ENCODE data around the gene STX5. TPM values are rescaled to one million over a fixed set of nuclear protein-coding genes. Genes with fewer than 3 reads are reported as not detected.
"Not testable (repeated sequence)": the region's sequence is repeated elsewhere in the genome, so short reads cannot be mapped to it uniquely, and the experiment has no call there.

STX5 gene
- total RNA-seq, 1 donor from 2014 or later: 39.9 TPM

- H3K4me1 Mint-ChIP-seq (ENCODE audit: low read depth): peaks cover 39% of the 10 kb centered on the region
- H3K27me3 Mint-ChIP-seq (ENCODE audit: insufficient read depth): peaks cover 5% of the 10 kb centered on the region
- intact Hi-C loops (cut with micrococcal nuclease): no loop called here
- H3K27ac Mint-ChIP-seq: peak overlapping the region; percentile 83
- peaks cover 49% of the 10 kb centered on the region for H3K36me3 Mint-ChIP-seq (ENCODE audit: low read depth)
- peak overlapping the region; percentile 98 for H3K4me3 Mint-ChIP-seq
- no peak for DNase-seq (ENCODE audit: low spot score)
- no peaks in the 10 kb centered on the region for H3K9me3 Mint-ChIP-seq
Measured at GRCh38 chr11:62851807-62852522, 20.1 kb upstream of the STX5 start.

- Mint-ChIP-seq H3K4me3 (peak overlapping the region; percentile 98), H3K27me3 (ENCODE audit: insufficient read depth) (peaks cover 5% of the 10 kb centered on the region), H3K9me3 (no peaks in the 10 kb centered on the region), H3K27ac (peak overlapping the region; percentile 83), H3K4me1 (ENCODE audit: low read depth) (peaks cover 34% of the 10 kb centered on the region), H3K36me3 (ENCODE audit: low read depth) (peaks cover 49% of the 10 kb centered on the region)
- DNase-seq (ENCODE audit: low spot score): no peak
- intact Hi-C loops (cut with micrococcal nuclease): no loop called here
Measured at GRCh38 chr11:62850911-62851806, 19.3 kb upstream of the STX5 start.

- H3K27me3 Mint-ChIP-seq (ENCODE audit: insufficient read depth): no peaks in the 10 kb centered on the region
- no peak overlapping the region for H3K27ac Mint-ChIP-seq
- H3K4me3 Mint-ChIP-seq: no peak overlapping the region
- no peaks in the 10 kb centered on the region for H3K9me3 Mint-ChIP-seq
- H3K4me1 Mint-ChIP-seq (ENCODE audit: low read depth): peaks cover 14% of the 10 kb centered on the region
- peaks cover 20% of the 10 kb centered on the region for H3K36me3 Mint-ChIP-seq (ENCODE audit: low read depth)
- intact Hi-C loops (cut with micrococcal nuclease): no loop called here
- DNase-seq (ENCODE audit: low spot score): no peak
Measured at GRCh38 chr11:62847767-62848314, 16.0 kb upstream of the STX5 start.

GRCh38 chr11:62846177-62846576 is 14.3 kb upstream of the STX5 start:
- no peak overlapping the region for H3K27ac Mint-ChIP-seq
- no peaks in the 10 kb centered on the region for H3K27me3 Mint-ChIP-seq (ENCODE audit: insufficient read depth)
- H3K9me3 Mint-ChIP-seq: no peaks in the 10 kb centered on the region
- H3K4me3 Mint-ChIP-seq: no peak overlapping the region
- H3K36me3 Mint-ChIP-seq (ENCODE audit: low read depth): peaks cover 5% of the 10 kb centered on the region
- no peaks in the 10 kb centered on the region for H3K4me1 Mint-ChIP-seq (ENCODE audit: low read depth)
- DNase-seq (ENCODE audit: low spot score): no peak
- intact Hi-C loops (cut with micrococcal nuclease): no loop called here

GRCh38 chr11:62844154-62844553 is 12.3 kb upstream of the STX5 start:
- H3K36me3 Mint-ChIP-seq (ENCODE audit: low read depth): peaks cover 4% of the 10 kb centered on the region
- H3K9me3 Mint-ChIP-seq: no peaks in the 10 kb centered on the region
- H3K27ac Mint-ChIP-seq: no peak overlapping the region
- no peaks in the 10 kb centered on the region for H3K27me3 Mint-ChIP-seq (ENCODE audit: insufficient read depth)
- no peak for DNase-seq (ENCODE audit: low spot score)
- H3K4me3 Mint-ChIP-seq: no peak overlapping the region
- intact Hi-C loops (cut with micrococcal nuclease): loop anchor here (5.0 kb wide), 2 partner anchors 222 to 1017 kb away; partner anchors contain the start of genes B3GAT3 and FADS2
- H3K4me1 Mint-ChIP-seq (ENCODE audit: low read depth): peaks cover 14% of the 10 kb centered on the region

GRCh38 chr11:62843466-62843865 is 11.6 kb upstream of the STX5 start:
- no peaks in the 10 kb centered on the region for H3K9me3 Mint-ChIP-seq
- intact Hi-C loops (cut with micrococcal nuclease): loop anchor here (5.0 kb wide), 2 partner anchors 221 to 1016 kb away; partner anchors contain the start of genes B3GAT3 and FADS2
- no peaks in the 10 kb centered on the region for H3K27me3 Mint-ChIP-seq (ENCODE audit: insufficient read depth)
- peaks cover 14% of the 10 kb centered on the region for H3K4me1 Mint-ChIP-seq (ENCODE audit: low read depth)
- no peak overlapping the region for H3K27ac Mint-ChIP-seq
- no peak overlapping the region for H3K4me3 Mint-ChIP-seq
- peaks cover 5% of the 10 kb centered on the region for H3K36me3 Mint-ChIP-seq (ENCODE audit: low read depth)
- no peak for DNase-seq (ENCODE audit: low spot score)

- peaks cover 14% of the 10 kb centered on the region for H3K4me1 Mint-ChIP-seq (ENCODE audit: low read depth)
- not testable (repeated sequence) for H3K27ac Mint-ChIP-seq; H3K27me3 Mint-ChIP-seq (ENCODE audit: insufficient read depth); H3K9me3 Mint-ChIP-seq; H3K36me3 Mint-ChIP-seq (ENCODE audit: low read depth); H3K4me3 Mint-ChIP-seq; DNase-seq (ENCODE audit: low spot score)
- intact Hi-C loops (cut with micrococcal nuclease): loop anchor here (1.0 to 5.0 kb wide), 3 partner anchors 12 to 1016 kb away; partner anchors contain the start of genes B3GAT3 and FADS2
Measured at GRCh38 chr11:62842891-62843290, 11.0 kb upstream of the STX5 start.

- intact Hi-C loops (cut with micrococcal nuclease): loop anchor here (1.0 to 5.0 kb wide), 3 partner anchors 13 to 1015 kb away; partner anchors contain the start of genes B3GAT3 and FADS2
- H3K4me1 Mint-ChIP-seq (ENCODE audit: low read depth): peaks cover 18% of the 10 kb centered on the region
- H3K36me3 Mint-ChIP-seq (ENCODE audit: low read depth): peaks cover 10% of the 10 kb centered on the region
- no peak for DNase-seq (ENCODE audit: low spot score)
- H3K4me3 Mint-ChIP-seq: no peak overlapping the region
- no peaks in the 10 kb centered on the region for H3K27me3 Mint-ChIP-seq (ENCODE audit: insufficient read depth)
- no peak overlapping the region for H3K27ac Mint-ChIP-seq
- H3K9me3 Mint-ChIP-seq: no peaks in the 10 kb centered on the region
Measured at GRCh38 chr11:62842171-62842741, 10.4 kb upstream of the STX5 start.

- Mint-ChIP-seq H3K9me3 (no peaks in the 10 kb centered on the region), H3K36me3 (ENCODE audit: low read depth) (peaks cover 12% of the 10 kb centered on the region), H3K27me3 (ENCODE audit: insufficient read depth) (no peaks in the 10 kb centered on the region), H3K27ac (no peak overlapping the region), H3K4me3 (no peak overlapping the region), H3K4me1 (ENCODE audit: low read depth) (peaks cover 18% of the 10 kb centered on the region)
- intact Hi-C loops (cut with micrococcal nuclease): loop anchor here (1.0 to 5.0 kb wide), 10 partner anchors 14 to 1014 kb away; partner anchors contain the start of genes B3GAT3, FADS2, HNRNPUL2 and TUT1
- peak; percentile 83 for DNase-seq (ENCODE audit: low spot score)
Measured at GRCh38 chr11:62841361-62842170, 9.7 kb upstream of the STX5 start.

GRCh38 chr11:62840721-62841360 is 9.0 kb upstream of the STX5 start:
- H3K9me3 Mint-ChIP-seq; H3K27ac Mint-ChIP-seq; H3K4me3 Mint-ChIP-seq; H3K27me3 Mint-ChIP-seq (ENCODE audit: insufficient read depth): not testable (repeated sequence)
- intact Hi-C loops (cut with micrococcal nuclease): loop anchor here (1.0 to 5.0 kb wide), 9 partner anchors 40 to 1014 kb away; partner anchors contain the start of genes B3GAT3, FADS2, HNRNPUL2 and TUT1
- Mint-ChIP-seq H3K4me1 (ENCODE audit: low read depth) (peaks cover 18% of the 10 kb centered on the region), H3K36me3 (ENCODE audit: low read depth) (peaks cover 16% of the 10 kb centered on the region)
- DNase-seq (ENCODE audit: low spot score): peak; percentile 79

- no peak within 1 kb of the TSS for H3K4me3 Mint-ChIP-seq
Measured at GRCh38 chr11:62839050-62839945, 7.4 kb upstream of the STX5 start, which contains the start of gene WDR74. Gene WDR74, minus strand, starts transcription at chr11:62839590. Its CDS starts 20 bp downstream, at chr11:62839570.

More at GRCh38 chr11:62839050-62839945, 7.4 kb upstream of the STX5 start, which contains the start of gene WDR74:
- Mint-ChIP-seq H3K27me3 (ENCODE audit: insufficient read depth) (no peaks in the 10 kb centered on the region), H3K36me3 (ENCODE audit: low read depth) (peaks cover 28% of the 10 kb centered on the region), H3K27ac (no peak within 1 kb of the TSS), H3K9me3 (no peaks in the 10 kb centered on the region), H3K4me1 (ENCODE audit: low read depth) (peaks cover 23% of the 10 kb centered on the region)
- peak; percentile 88 for DNase-seq (ENCODE audit: low spot score)
- intact Hi-C loops (cut with micrococcal nuclease): loop anchor here (1.0 kb wide), 4 partner anchors 8 to 68 kb away; partner anchors contain the start of genes NXF1, TAF6L and TMEM179B

Data from activated T-helper 1 cell treated with anti-CD3 and anti-CD28 coated beads, Interleukin-12 subunit alpha, Interleukin-12 subunit beta, Interleukin-2, Interleukin-4 antibody, amounts not matched to agents 30 ng/mL and 10 ng/mL and 1 ng/mL, durations not matched to agents 14 hours and 24 hours and 36 hours (primary cell).